ENCODE data around the gene AHCYL2.

- no peak for TF ChIP-seq POLR2A (IDR thresholded peaks at IDR 0.05; ENCODE audit: low read depth, low read length)
- TF ChIP-seq TAF1 (IDR thresholded peaks at IDR 0.05; ENCODE audit: borderline replicate concordance, low read depth, low read length): no peak
- no peak for TF ChIP-seq POLR2AphosphoS5 (IDR thresholded peaks at IDR 0.05; ENCODE audit: low read depth, low read length)
These were observed 242.0 kb downstream of the AHCYL2 start for GRCh38 chr7:129466796-129467195.
